HG03196 (cell line): ENCODE measurements around the gene SSC5D.

Experiments
- ATAC-seq: cut with Tn5 transposase; IDR thresholded peaks from one replicate; pipeline ENCODE4 v1.9.1; 2021; ENCODE audit not compliant: unreplicated experiment

SSC5D gene

GRCh38 chr19:55552620-55553019 is 64.4 kb downstream of the SSC5D start:
- ATAC-seq, result no peak

GRCh38 chr19:55553217-55554182 is 65.3 kb downstream of the SSC5D start:
- no peak for ATAC-seq

- no peak for ATAC-seq
Measured at GRCh38 chr19:55554302-55554701, 66.1 kb downstream of the SSC5D start.

GRCh38 chr19:55554741-55555152 is 66.5 kb downstream of the SSC5D start:
- ATAC-seq, result no peak

- ATAC-seq, result no peak
Measured at GRCh38 chr19:55559684-55560083, 71.4 kb downstream of the SSC5D start.

GRCh38 chr19:55563261-55563690 is 75.0 kb downstream of the SSC5D start:
- no peak for ATAC-seq

GRCh38 chr19:55566823-55567222 is 78.6 kb downstream of the SSC5D start:
- no peak for ATAC-seq

- no peak for ATAC-seq
Measured at GRCh38 chr19:55567708-55568328, 79.6 kb downstream of the SSC5D start.
